ENCODE data around the gene PPARD. TPM values are rescaled to one million over a fixed set of nuclear protein-coding genes. Genes with fewer than 3 reads are reported as not detected.

Gene PPARD
- total RNA-seq, 4 donors from 2014 or later, result 10.0 to 15.3 (median 13.0) TPM

DNA sequence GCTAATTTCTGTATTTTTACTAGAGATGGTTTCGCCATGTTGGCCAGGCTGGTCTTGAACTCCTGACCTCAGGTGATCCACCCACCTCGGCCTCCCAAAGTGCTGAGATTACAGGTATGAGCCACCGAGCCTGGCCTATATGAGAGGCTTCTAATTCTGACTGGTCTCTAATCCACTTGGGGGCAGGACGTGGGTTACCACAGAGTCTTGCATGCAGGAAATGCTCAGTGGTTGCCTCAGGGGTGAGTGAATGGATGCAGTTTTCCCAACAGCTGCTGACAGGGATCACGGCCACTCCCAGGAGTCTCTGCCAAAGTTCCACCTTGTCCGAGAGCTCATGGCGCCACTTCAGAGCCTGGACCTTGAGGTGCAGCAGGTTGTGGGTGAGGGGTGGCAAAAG lies 103.3 kb downstream of the PPARD start:
- WGBS, 2 donors, result 78 to 91% methylated on average over 5 to 7 of the region's 7 CpGs
- H3K27ac ChIP-seq, result no peak overlapping the region
- H3K4me1 ChIP-seq, result no peaks in the 10 kb centered on the region
- no peaks in the 10 kb centered on the region for H3K9me3 ChIP-seq
- no peaks in the 10 kb centered on the region for H3K36me3 ChIP-seq
- no peaks in the 10 kb centered on the region for H3K27me3 ChIP-seq
- TF ChIP-seq EP300 (IDR thresholded peaks at IDR 0.05), result no peak
- TF ChIP-seq POLR2A (IDR thresholded peaks at IDR 0.05), result no peak
- TF ChIP-seq, protein P1, sequence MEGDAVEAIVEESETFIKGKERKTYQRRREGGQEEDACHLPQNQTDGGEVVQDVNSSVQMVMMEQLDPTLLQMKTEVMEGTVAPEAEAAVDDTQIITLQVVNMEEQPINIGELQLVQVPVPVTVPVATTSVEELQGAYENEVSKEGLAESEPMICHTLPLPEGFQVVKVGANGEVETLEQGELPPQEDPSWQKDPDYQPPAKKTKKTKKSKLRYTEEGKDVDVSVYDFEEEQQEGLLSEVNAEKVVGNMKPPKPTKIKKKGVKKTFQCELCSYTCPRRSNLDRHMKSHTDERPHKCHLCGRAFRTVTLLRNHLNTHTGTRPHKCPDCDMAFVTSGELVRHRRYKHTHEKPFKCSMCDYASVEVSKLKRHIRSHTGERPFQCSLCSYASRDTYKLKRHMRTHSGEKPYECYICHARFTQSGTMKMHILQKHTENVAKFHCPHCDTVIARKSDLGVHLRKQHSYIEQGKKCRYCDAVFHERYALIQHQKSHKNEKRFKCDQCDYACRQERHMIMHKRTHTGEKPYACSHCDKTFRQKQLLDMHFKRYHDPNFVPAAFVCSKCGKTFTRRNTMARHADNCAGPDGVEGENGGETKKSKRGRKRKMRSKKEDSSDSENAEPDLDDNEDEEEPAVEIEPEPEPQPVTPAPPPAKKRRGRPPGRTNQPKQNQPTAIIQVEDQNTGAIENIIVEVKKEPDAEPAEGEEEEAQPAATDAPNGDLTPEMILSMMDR (IDR thresholded peaks at IDR 0.05), result no peak
- no peak for DNase-seq (ENCODE audit: low spot score in 2 of 2)
- H3K4me3 ChIP-seq, result no peak overlapping the region

DNA sequence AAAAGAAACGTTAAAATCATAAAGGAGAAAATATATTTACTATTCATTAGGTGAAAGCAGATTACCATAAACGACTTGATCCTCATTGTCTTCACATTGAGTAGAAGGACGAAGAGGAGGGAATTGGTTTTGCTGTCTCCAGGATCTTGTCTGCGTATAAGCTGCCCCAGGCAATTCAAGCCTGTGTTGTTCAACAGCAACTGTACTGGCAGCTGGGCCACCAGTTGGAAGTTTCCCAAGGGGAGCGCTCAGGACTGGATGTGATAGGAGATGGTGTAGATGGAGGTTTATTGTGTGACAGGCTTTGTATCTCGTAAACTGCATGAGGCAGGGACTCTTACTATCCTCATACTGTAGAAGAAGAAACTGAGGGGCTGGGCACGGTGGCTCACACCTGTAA lies 105.8 kb downstream of the PPARD start:
- H3K27ac ChIP-seq, result no peak overlapping the region
- H3K27me3 ChIP-seq, result no peaks in the 10 kb centered on the region
- 71 to 76% methylated on average over 7 of the region's 7 CpGs for WGBS, 2 donors
- no peak for TF ChIP-seq POLR2A (IDR thresholded peaks at IDR 0.05)
- TF ChIP-seq, protein P1 (IDR thresholded peaks at IDR 0.05), result no peak
- TF ChIP-seq EP300 (IDR thresholded peaks at IDR 0.05), result no peak
- no peak for DNase-seq (ENCODE audit: low spot score in 2 of 2)
- H3K36me3 ChIP-seq, result no peaks in the 10 kb centered on the region
- no peaks in the 10 kb centered on the region for H3K9me3 ChIP-seq
- peaks cover 0 to 18% (median 5%) of the 10 kb centered on the region in 4 donors for H3K4me1 ChIP-seq
- H3K4me3 ChIP-seq, result no peak overlapping the region

DNA sequence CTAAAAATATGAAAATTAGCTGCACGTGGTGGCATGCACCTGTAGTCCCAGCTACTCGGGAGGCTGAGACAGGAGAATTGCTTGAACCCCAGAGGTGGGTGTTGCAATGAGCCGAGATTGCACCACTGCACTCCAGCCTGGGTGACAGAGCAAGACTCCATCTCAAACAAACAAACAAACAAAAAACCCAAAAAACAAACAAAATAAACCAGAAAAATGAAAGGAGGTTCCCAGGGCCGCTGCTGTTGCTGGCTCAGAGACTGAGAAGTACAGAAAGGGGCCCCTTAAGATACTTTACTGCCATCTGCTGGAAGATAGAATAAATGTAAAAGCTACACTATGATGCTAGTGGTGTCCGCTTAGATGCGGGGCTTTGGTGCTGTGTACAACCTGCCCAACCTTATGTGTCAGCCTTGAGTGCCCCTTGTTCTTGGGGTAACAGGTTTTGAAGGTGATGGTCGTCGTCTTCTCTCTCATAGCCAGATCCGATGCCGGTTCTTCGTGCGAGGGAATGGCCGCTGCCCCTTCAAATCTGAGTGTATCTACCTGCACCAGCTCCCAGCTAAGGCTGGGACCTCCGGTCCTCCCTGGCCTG lies 107.0 kb downstream of the PPARD start:
- WGBS, 2 donors, result 35 to 39% methylated on average over 14 of the region's 14 CpGs
- no peaks in the 10 kb centered on the region for H3K9me3 ChIP-seq
- no peaks in the 10 kb centered on the region for H3K36me3 ChIP-seq
- H3K27ac ChIP-seq, result no peak overlapping the region
- peaks cover 0 to 30% (median 11%) of the 10 kb centered on the region in 4 donors for H3K4me1 ChIP-seq
- H3K4me3 ChIP-seq, result no peak overlapping the region
- no peak for TF ChIP-seq POLR2A (IDR thresholded peaks at IDR 0.05)
- TF ChIP-seq, protein P1 (IDR thresholded peaks at IDR 0.05), result peak; percentile 63 to 84 (median 69)
- TF ChIP-seq EP300 (IDR thresholded peaks at IDR 0.05), result peak in 1 of 2 donors; percentile 16
- H3K27me3 ChIP-seq, result no peaks in the 10 kb centered on the region
- DNase-seq (ENCODE audit: low spot score in 2 of 2), result no peak

DNA sequence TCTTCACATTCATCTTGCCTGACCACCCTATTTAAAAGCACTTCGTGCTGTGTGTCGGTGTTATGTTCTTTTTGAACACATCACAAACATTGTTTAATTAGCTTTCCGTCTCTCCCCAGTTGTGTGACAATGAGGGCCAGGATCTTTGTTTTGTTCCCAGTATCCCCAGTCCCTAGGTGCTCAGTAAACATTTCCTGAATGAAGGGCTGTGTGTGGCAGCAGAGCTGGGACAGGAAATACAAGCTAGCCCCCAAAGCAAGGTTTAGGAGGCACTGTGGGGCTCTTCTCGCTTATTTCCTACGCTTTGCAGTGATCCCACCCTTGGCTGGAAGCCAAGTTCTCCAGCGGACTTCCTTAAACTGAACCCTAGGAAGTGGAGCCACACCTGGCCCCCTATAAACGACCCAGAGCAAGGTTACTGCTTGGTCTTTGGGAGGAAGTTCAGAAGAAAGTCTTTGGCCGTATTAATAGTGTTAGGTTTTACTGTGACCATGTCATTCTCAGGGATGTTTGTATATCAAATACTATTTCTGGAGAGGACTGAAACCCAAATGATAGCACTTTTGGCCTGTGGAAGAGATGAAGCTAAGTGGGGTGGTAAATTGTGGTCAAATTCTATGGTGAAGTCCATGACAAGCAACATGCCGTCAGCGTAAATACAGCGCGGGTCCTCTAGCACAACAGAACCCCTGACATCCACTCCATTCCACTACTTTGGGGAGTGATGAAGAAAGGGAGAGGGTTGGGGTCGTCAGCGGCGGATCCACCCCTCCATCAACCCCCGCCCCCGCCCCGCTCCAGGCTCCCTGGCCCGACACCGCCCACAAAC lies 109.2 kb downstream of the PPARD start:
- Histone ChIP-seq H3K9me3 (no peaks in the 10 kb centered on the region), H3K27ac (peak overlapping the region; percentile 31 to 85 (median 64)), H3K36me3 (peaks cover 0 to 13% (median 0%) of the 10 kb centered on the region in 3 donors), H3K27me3 (no peaks in the 10 kb centered on the region), H3K4me3 (peak overlapping the region; percentile 48 to 73 (median 56)), H3K4me1 (peaks cover 0 to 39% (median 15%) of the 10 kb centered on the region in 4 donors)
- TF ChIP-seq POLR2A (IDR thresholded peaks at IDR 0.05) (no peak), EP300 (IDR thresholded peaks at IDR 0.05) (no peak)
- TF ChIP-seq, protein P1 (IDR thresholded peaks at IDR 0.05), result no peak
- 13 to 17% methylated on average over 15 to 20 of the region's 20 CpGs for WGBS, 2 donors
- no peak for DNase-seq (ENCODE audit: low spot score in 2 of 2)
